GM21619 (cell line): ENCODE data around the gene PPP2R2C.

Source experiments
- ATAC-seq: cut with Tn5 transposase; IDR thresholded peaks from one replicate; pipeline ENCODE4 v1.9.1; 2021; ENCODE audit not compliant: unreplicated experiment

Gene PPP2R2C

GRCh38 chr4:6426571-6427438 is 45.6 kb downstream of the PPP2R2C start:
- no peak for ATAC-seq

- no peak for ATAC-seq
Observed at GRCh38 chr4:6425911-6426310, 46.5 kb downstream of the PPP2R2C start.

- peak; percentile 47 for ATAC-seq
Observed at GRCh38 chr4:6425336-6425735, 47.1 kb downstream of the PPP2R2C start.

DNA sequence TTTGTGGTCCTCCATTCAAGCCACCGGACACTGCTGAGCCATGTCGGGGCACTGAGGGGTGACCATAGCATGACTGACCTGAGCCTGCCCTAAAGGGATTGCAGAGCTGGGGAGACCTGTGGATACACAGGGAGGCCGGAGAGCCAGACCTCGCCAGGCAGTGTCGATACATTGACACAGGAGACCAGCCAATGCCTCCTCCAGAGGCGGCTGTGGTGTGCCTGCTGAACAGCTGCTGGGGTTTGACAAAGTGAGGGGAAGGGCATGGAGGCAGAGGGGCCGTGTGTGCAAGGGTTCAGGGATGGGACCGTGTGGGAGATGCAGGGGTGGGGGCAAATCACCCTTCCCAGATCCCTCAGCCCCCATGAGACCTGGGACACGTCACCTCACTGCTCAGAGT is 48.0 kb downstream of the PPP2R2C start:
- ATAC-seq: no peak

DNA sequence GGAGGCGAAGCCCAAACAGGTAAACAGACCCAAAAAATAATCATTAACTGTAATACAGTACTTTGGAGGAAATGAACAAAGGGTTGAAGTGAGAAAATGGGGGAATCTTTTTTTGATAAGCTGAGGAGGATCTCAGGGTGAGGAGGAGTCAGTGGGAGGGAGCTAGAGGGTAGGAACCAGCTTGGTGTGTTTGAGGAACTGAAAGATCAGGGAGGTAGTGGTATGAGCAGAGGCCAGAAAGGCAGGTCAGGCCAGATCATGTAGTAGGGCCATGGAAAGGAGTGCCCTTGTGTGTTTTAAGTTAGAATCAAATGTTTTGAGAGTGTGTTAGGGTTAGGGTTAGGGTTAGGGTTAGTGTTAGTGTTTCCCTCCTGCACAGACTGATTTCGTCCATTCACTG is 48.8 kb downstream of the PPP2R2C start:
- ATAC-seq: peak; percentile 88

DNA sequence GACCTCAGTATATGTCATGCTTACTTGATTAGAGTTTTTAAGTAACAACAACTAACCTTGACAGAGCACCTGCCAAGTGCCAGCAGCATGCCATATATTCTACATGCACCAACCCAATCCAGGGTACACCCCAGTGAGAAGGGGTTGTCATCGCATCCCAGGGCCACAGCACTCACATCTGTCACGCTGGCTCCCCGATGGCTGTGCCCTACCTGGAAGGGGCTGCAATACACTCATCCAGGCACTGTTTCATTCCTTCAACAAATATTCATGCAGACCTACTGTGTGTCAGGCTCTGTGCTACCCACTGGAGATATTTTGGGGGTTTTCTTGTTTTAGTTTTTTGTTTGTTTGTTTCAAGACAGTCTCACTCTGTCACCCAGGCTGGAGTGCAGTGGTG is 49.5 kb downstream of the PPP2R2C start:
- no peak for ATAC-seq

DNA sequence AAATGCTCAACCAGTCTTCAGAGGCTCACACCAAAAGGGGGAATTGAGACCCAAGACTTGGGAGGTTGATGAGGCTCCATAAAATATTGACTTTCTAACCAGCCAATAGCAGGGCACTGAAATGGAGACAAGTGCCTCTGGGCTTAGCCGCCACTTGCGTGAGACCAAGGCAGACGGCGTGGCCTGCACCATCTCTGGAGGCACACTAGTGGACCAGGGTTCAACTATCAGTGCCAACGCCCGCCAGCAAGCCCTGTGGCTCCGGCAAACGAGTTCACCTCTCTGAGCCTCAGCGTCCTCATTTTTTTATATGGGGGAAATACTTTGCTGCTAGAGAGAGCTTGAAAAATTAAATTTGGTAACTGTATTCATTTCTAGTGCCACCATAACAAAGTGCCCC is 50.3 kb downstream of the PPP2R2C start:
- no peak for ATAC-seq

DNA sequence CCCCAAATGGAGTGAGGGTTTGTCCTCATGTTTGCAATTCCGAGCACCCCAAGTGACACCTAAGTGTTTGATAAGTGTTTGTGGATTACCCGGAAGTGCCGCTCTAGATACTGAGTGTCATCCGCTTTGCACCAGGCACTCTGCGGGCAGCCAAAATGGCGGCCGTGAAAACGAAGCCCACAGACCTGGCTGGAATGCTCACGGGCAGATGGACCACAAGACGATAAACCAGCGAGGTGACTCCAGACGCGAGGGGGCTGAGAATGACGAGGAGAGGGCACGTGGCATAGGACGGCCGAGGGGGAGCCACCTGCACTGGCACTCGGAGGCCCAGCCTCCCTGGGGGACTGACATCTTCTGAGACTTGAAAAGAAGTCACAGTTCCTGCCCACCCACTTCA is 51.0 kb downstream of the PPP2R2C start:
- ATAC-seq: no peak

GRCh38 chr4:6420972-6421371 is 51.4 kb downstream of the PPP2R2C start:
- ATAC-seq: no peak

DNA sequence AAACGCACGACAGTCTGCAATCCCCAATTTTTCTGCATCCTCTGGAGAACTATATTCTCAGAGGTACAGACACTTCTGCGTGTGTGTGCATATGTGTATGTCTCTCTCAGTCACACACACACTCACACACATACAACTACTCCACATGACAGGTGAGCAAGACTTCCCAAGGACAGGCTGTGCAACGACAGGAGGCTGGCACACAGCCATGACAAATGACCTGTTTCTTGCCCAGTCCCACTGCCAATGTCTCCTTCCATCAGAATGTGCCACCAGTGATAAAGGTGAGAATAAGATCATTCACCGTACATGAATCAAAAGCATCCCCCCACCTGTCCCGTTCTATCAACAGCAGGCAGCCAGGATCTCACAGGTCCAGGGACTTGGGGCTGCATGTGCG is 52.4 kb downstream of the PPP2R2C start:
- no peak for ATAC-seq

DNA sequence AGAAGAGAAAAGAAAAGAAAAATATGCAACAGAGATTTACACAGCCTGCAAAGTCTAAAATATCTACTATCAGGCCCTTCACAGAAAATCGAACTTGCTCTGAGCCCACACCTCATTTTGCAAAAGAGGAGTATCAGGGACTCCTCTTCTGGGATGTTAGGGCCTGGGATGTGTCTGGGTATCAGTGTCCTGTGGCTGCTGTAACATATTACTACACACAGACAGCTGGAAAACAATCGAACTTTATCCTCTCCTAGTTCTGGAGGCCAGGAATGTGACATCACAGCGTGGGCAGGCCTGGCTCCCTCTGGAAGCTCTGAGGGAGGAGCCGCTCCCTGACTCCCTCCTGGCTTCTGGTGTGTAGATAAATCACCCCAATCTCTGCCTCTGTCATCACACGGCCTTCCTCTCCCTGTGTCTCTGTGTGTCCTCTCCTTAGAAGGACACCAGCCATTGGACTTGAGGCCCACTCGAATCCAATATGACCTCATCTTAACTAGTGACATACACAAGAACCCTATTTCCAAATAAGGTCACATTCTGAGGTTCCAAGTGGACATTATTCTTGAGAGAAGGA is 52.9 kb downstream of the PPP2R2C start:
- ATAC-seq: no peak

GRCh38 chr4:6418193-6418755 is 54.1 kb downstream of the PPP2R2C start:
- ATAC-seq: no peak

GRCh38 chr4:6417516-6418050 is 54.8 kb downstream of the PPP2R2C start:
- ATAC-seq: no peak

DNA sequence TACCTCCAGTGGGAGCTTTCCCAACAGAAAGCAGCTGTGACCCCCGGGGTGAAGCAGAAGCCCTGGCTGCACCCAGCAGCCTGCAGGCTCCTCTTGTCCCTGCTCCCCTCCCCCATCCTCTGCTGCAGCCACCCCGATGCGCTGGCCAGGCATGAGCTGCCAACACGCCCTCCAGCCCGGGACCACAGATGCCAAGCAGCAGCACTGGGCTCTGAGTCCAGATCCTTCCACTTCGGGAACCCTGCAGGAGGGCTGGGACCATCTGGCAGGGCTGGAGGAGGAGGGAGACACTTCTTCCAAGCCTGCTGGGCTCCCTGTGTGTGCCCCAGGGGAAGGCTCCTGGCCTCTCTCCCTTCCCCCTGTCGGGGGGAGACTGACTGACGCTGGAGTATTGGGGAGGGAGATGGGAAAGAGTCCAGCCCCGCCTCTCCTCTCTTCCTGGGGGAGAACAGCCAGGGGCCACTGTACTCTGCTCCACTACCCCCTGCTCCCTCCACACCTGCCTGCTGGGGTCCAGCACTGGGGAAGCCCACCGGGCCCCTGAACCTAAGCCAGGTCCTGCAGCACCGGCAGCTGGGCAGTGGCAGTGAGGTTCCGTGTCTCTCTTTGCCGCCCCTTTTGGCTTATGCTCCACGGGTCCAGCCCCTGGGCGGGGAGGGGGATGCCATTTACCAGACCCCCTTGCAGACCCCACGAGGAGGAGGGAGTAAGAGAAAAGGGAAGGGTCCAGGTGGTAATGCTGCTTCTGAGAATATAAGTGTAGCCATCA is 55.7 kb downstream of the PPP2R2C start:
- ATAC-seq: no peak

DNA sequence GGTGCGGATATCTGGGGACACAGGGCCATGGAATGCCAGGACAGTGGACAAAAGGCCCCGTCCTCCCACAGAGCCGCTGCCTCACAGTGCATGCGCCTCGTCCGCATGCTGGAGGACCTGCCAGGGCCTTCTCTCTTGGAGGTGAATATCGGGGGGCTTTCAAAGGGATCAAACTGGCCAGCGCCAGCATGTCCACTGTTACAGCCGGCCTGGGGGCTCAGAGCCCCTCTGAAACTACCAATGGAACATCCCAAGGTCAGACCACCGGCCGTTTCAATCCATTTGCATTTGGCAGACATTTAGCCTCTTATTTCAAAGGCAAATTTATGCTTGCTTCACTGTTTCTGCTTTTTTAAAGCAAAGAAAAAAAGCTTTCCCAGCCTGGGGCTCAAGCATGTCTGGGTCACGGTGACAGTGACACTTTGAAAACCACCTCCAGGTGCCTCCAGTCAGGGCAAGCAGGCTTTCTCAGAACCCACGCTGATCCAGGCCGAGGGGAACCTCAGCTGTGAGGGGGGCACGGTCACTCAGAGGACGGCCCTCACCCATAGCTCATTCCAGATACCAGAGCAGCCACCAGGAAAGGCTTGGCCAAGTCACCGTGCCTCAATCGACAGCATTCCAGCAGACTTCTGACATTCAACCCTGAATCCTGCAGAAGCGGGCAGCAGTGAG is 57.2 kb downstream of the PPP2R2C start:
- ATAC-seq: no peak

- ATAC-seq: no peak
Observed at GRCh38 chr4:6414578-6414977, 57.8 kb downstream of the PPP2R2C start.

GRCh38 chr4:6410664-6411063 is 61.8 kb downstream of the PPP2R2C start:
- no peak for ATAC-seq

- ATAC-seq: no peak
Observed at GRCh38 chr4:6410068-6410467, 62.3 kb downstream of the PPP2R2C start.

DNA sequence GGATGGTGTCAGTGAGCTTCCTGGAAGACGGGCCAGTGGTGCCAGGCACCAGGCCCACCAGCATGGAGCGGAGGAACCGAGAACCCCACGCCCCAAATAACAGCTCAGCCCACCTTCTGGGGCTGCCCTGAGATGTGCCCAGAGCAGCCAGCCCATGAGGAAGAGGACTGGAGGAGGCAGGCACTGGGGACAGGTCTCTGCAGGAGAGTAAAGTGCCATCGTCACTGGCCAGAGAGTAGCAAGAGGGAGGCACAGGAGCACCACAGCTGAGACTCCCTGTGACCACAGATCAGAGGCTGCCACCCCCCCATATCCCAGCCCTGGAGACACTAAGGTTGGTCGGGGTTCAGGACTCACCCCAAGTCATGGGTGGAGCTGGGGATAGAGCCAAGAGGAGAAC is 63.0 kb downstream of the PPP2R2C start:
- no peak for ATAC-seq

- ATAC-seq: no peak
Observed at GRCh38 chr4:6408263-6408662, 64.2 kb downstream of the PPP2R2C start.

DNA sequence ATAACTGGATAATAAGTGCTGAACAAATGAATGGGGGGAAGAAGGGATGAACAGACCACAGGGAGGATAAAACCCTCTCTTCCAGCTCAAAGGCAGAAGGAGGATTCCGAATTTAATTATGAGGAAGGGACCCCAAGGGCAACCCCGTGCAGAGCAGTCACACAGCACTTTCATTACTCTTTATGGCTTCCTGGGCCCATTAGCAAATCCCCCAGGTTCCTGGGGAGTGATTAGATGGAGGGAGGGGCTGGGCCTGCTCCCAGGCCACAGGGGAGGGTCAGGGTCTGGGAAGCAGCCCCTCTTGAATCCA is 67.1 kb downstream of the PPP2R2C start:
- no peak for ATAC-seq
